ENCODE data around the gene RABGEF1. TPM values are rescaled to one million over a fixed set of nuclear protein-coding genes. Genes with fewer than 3 reads are reported as not detected.
A peak's percentile ranks its signal among the peaks of the same experiment; 100 is the strongest.

RABGEF1 gene
- total RNA-seq, 1 experiment from 2014 or later, result 27.3 TPM

- ChIA-PET CTCF (no interaction called here), POLR2A (interaction anchor here (0.6 kb wide), 1 partner anchor 25 kb away, joined by 6 read pairs; no protein-coding TSS in a partner anchor)
- H3K36me3 ChIP-seq (ENCODE audit: control insufficient read depth, insufficient read depth, low read length), result no peaks in the 10 kb centered on the region
- intact Hi-C loops (cut with micrococcal nuclease; ENCODE audit: unreplicated experiment), result no loop called here
- H3K4me1 ChIP-seq (ENCODE audit: control insufficient read depth, insufficient read depth, low read length), result 0 out of 2 replicates have a peak, but pooled peaks cover 2% of the 10 kb centered on the region
- no peak for DNase-seq (ENCODE audit: low read depth, low spot score)
- no TSS peak for BruUV-seq (replicated peaks)
- H3K27me3 ChIP-seq (ENCODE audit: control insufficient read depth, insufficient read depth, low read length), result no peaks in the 10 kb centered on the region
- in situ Hi-C loops (cut with HindIII; ENCODE audit: low pct_unique_long_range_greater_than_20kb, low sequenced_read_pairs), result no loop called here
- ATAC-seq, result no peak
- H3K9me3 ChIP-seq (ENCODE audit: control insufficient read depth, insufficient read depth, low read depth, low read length), result no peaks in the 10 kb centered on the region
- no peak for TF ChIP-seq POLR2AphosphoS5 (IDR thresholded peaks at IDR 0.05; ENCODE audit: low read depth, low read length)
- no peak for TF ChIP-seq REST (IDR thresholded peaks at IDR 0.05; ENCODE audit: insufficient read depth in 1 of 2, low read depth in 2 of 2, low read length in 1 of 2)
- no peak overlapping the region for H3K27ac ChIP-seq (ENCODE audit: low read length)
- no peak overlapping the region for H3K4me3 ChIP-seq (ENCODE audit: low read depth in 2 of 2, low read length in 2 of 2)
These were observed 6.5 kb upstream of the RABGEF1 start for GRCh38 chr7:66734006-66734405.

GRCh38 chr7:66735154-66735553, 5.4 kb upstream of the RABGEF1 start:
- intact Hi-C loops (cut with micrococcal nuclease; ENCODE audit: unreplicated experiment) (no loop called here), in situ Hi-C loops (cut with HindIII; ENCODE audit: low pct_unique_long_range_greater_than_20kb, low sequenced_read_pairs) (no loop called here)

More at GRCh38 chr7:66735154-66735553, 5.4 kb upstream of the RABGEF1 start:
- ChIA-PET POLR2A (no interaction called here), CTCF (no interaction called here)
- BruUV-seq (replicated peaks), result no TSS peak
- Histone ChIP-seq H3K27me3 (ENCODE audit: control insufficient read depth, insufficient read depth, low read length) (no peaks in the 10 kb centered on the region), H3K9me3 (ENCODE audit: control insufficient read depth, insufficient read depth, low read depth, low read length) (no peaks in the 10 kb centered on the region), H3K4me1 (ENCODE audit: control insufficient read depth, insufficient read depth, low read length) (peaks cover 7% of the 10 kb centered on the region), H3K4me3 (ENCODE audit: low read depth in 2 of 2, low read length in 2 of 2) (no peak overlapping the region), H3K27ac (ENCODE audit: low read length) (no peak overlapping the region), H3K36me3 (ENCODE audit: control insufficient read depth, insufficient read depth, low read length) (no peaks in the 10 kb centered on the region)
- peak; percentile 51; the same call in 1 of the 2 replicates for TF ChIP-seq TCF7L2 (IDR thresholded peaks at IDR 0.05; ENCODE audit: low read depth, low read length)
- TF ChIP-seq REST (IDR thresholded peaks at IDR 0.05; ENCODE audit: insufficient read depth in 1 of 2, low read depth in 2 of 2, low read length in 1 of 2), result no peak
- TF ChIP-seq CTCF (IDR thresholded peaks at IDR 0.05), result no peak
- DNase-seq (ENCODE audit: low read depth, low spot score) (no peak), ATAC-seq (no peak)

Data from Panc1 (cell line).